GM12878 (cell line): ENCODE results near the gene AGXT. TPM values are rescaled to one million over a fixed set of nuclear protein-coding genes. Genes with fewer than 3 reads are reported as not detected.

Source experiments
- ATAC-seq: fragments of 200-7000 bp; cut with Tn5 transposase; 3 replicates; pipeline ENCODE4 v1.9.1; 2020; ENCODE audit warnings: mild to moderate bottlenecking, moderate library complexity
- BruUV-seq: library from RNA; stranded (reverse); fragments of 400-500 nt; replicated peaks from 2 replicates; lab custom pipeline; 2021; lab: Mats Ljungman, UMichigan
- CTCF ChIA-PET: fragments of 300-600 bp; sonication (Branson Sonifier 250); formaldehyde crosslinking; extraction: SDS; loops from one replicate; lab custom pipeline; 2021; ENCODE audit warnings: inconsistent platforms; lab: Yijun Ruan, JAX
- POLR2A ChIA-PET: fragments of 350-600 bp; formaldehyde crosslinking; extraction: SDS; loops from one replicate; lab custom pipeline; 2021; ENCODE audit warnings: inconsistent platforms; lab: Charles Lee
- RAD21 ChIA-PET: fragments of 300-600 bp; sonication (Branson Sonifier 250); formaldehyde crosslinking; loops from one replicate; lab custom pipeline; 2023; ENCODE audit warnings: antibody characterized with exemption; ENCODE audit not compliant: unreplicated experiment; lab: Charles Lee
- SMC1A ChIA-PET: fragments of 300-600 bp; sonication (Branson Sonifier 250); formaldehyde crosslinking; loops from one replicate; lab custom pipeline; 2023; ENCODE audit not compliant: unreplicated experiment, uncharacterized antibody; lab: Charles Lee
- DNase-seq: peaks from one replicate; pipeline ENCODE4 v3.0.0-alpha.2; 2011; ENCODE audit warnings: low read depth, low spot score
- FAIRE-seq: peaks from 3 replicates; lab custom pipeline; 2011; peaks lifted over from hg19 to GRCh38; lab: Jason Lieb, UNC
- H2AFZ ChIP-seq: 2 replicates; pipeline ENCODE4 v1.6.0; 2011; ENCODE audit warnings: low read depth, low read length, control low read depth; ENCODE audit not compliant: control insufficient read depth
- H3K27ac ChIP-seq: 2 replicates; pipeline ENCODE4 v1.5.1; 2011; ENCODE audit warnings: control low read depth; ENCODE audit not compliant: control insufficient read depth, insufficient read depth
- H3K27me3 ChIP-seq, 2 experiments: replicated peaks in 1 of 2; 2 replicates each; pipeline versions ENCODE4 v1.6.0 to v1.6.1; 2011; ENCODE audit warnings: low read length in 1 of 2; ENCODE audit not compliant: control insufficient read depth in 2 of 2, insufficient read depth in 2 of 2
- H3K36me3 ChIP-seq, 2 experiments: 2 replicates each; pipeline ENCODE4 v1.5.1; 2011; ENCODE audit warnings: low read length in 1 of 2; ENCODE audit not compliant: control insufficient read depth in 2 of 2, insufficient read depth in 2 of 2
- H3K4me1 ChIP-seq: 2 replicates; pipeline ENCODE4 v1.6.1; 2011; ENCODE audit warnings: mild to moderate bottlenecking, low read length, moderate library complexity, mixed read lengths; ENCODE audit not compliant: control insufficient read depth, insufficient read depth
- H3K4me2 ChIP-seq: 2 replicates; pipeline ENCODE4 v1.6.0; 2011; ENCODE audit warnings: control low read depth; ENCODE audit not compliant: control insufficient read depth, insufficient read depth
- H3K4me3 ChIP-seq: fragments of 200-600 bp; sonication (generic); 2 replicates; pipeline ENCODE4 v1.5.1; 2016
- H3K79me2 ChIP-seq: 2 replicates; pipeline ENCODE4 v1.6.0; 2011; ENCODE audit warnings: low read length; ENCODE audit not compliant: control insufficient read depth, insufficient read depth
- H3K9ac ChIP-seq: 2 replicates; pipeline ENCODE4 v1.8.0; 2011; ENCODE audit warnings: low read length, control low read depth, mixed read lengths; ENCODE audit not compliant: control insufficient read depth, insufficient read depth
- H3K9me3 ChIP-seq: replicated peaks from 3 replicates; pipeline ENCODE4 v1.5.1; 2011; ENCODE audit warnings: mild to moderate bottlenecking, low read length; ENCODE audit not compliant: control insufficient read depth, insufficient read depth
- H4K20me1 ChIP-seq: 2 replicates; pipeline ENCODE4 v1.6.0; 2011; ENCODE audit not compliant: control insufficient read depth, insufficient read depth
- KDM1A ChIP-seq: fragments of 200-600 bp; sonication (generic); IDR thresholded peaks from 2 replicates; pipeline ENCODE4 v1.6.1; 2016; ENCODE audit warnings: borderline replicate concordance
- LARP7 ChIP-seq: fragments of 450-650 bp; IDR thresholded peaks from 2 replicates; pipeline ENCODE4 v1.6.1; 2017; ENCODE audit warnings: mild to moderate bottlenecking
- SIN3A ChIP-seq: IDR thresholded peaks from 2 replicates; pipeline ENCODE4 v1.6.1; 2012; ENCODE audit warnings: low read depth, low read length, improper control_type of control experiment
- STAT3 ChIP-seq: IDR thresholded peaks from 2 replicates; pipeline ENCODE4 v1.6.1; 2011; ENCODE audit warnings: low read depth, low read length, improper control_type of control experiment
- WGBS: methylation state at CpG from one replicate; pipeline ENCODE4 v1.1.6; 2016; ENCODE audit warnings: low lambda C conversion rate; ENCODE audit not compliant: insufficient replicate concordance, insufficient coverage; ENCODE audit errors: missing lambda C conversion rate; 5-methylcytosine and 5-hydroxymethylcytosine counted together
- in situ Hi-C: fragments of 300-500 bp; cut with MboI; formaldehyde crosslinking; loops from 9 replicates; pipeline ENCODE4 v1.14.3; 2018; ENCODE audit warnings: mixed read lengths
- intact Hi-C: fragments of 100-400 bp; cut with micrococcal nuclease; formaldehyde crosslinking; loops from one replicate; pipeline ENCODE4 v1.14.2; 2022; ENCODE audit not compliant: unreplicated experiment
- polyA plus RNA-seq, 11 experiments: library from polyadenylated mRNA; depleted of rRNA in 4 of 11; unstranded in 6 of 11; stranded (reverse) in 5 of 11; fragments of >200 nt; fragmentation: Nextera tagmentation in 4 of 11; fragmentation: Illumina TruSeq in 1 of 11; extraction: Ambion mirVana in 4 of 11; extraction: Trizol in 1 of 11; gene quantifications; 1 replicate in 1 of 11; 2 replicates in 10 of 11; pipeline versions ENCODE4 v1.2.1 to v1.2.3, GENCODE V29; 2011 to 2016; ENCODE audit warnings: inconsistent platforms in 2 of 11, missing spikeins in 2 of 11, low read depth in 1 of 11
- total RNA-seq, 4 experiments: library from RNA; depleted of rRNA in 3 of 4; stranded (reverse); fragments of >200 nt in 3 of 4; fragmentation: Illumina TruSeq in 1 of 4; extraction: Trizol in 1 of 4; gene quantifications; 2 replicates each; pipeline versions ENCODE4 v1.2.1 to v1.2.3, GENCODE V29; 2013 to 2021
- TF ChIP-seq, protein P1 (sequence below): fragments of 450-650 bp; IDR thresholded peaks from 2 replicates; pipeline ENCODE4 v1.6.1; 2017; ENCODE audit warnings: low read depth, mild to moderate bottlenecking, moderate library complexity

The AGXT gene
- total and polyA plus RNA-seq, 10 of the 15 experiments (the other 5 are each of a cell fraction or from before 2014, with no cell fraction given): 0.18 TPM; not detected in 9

DNA sequence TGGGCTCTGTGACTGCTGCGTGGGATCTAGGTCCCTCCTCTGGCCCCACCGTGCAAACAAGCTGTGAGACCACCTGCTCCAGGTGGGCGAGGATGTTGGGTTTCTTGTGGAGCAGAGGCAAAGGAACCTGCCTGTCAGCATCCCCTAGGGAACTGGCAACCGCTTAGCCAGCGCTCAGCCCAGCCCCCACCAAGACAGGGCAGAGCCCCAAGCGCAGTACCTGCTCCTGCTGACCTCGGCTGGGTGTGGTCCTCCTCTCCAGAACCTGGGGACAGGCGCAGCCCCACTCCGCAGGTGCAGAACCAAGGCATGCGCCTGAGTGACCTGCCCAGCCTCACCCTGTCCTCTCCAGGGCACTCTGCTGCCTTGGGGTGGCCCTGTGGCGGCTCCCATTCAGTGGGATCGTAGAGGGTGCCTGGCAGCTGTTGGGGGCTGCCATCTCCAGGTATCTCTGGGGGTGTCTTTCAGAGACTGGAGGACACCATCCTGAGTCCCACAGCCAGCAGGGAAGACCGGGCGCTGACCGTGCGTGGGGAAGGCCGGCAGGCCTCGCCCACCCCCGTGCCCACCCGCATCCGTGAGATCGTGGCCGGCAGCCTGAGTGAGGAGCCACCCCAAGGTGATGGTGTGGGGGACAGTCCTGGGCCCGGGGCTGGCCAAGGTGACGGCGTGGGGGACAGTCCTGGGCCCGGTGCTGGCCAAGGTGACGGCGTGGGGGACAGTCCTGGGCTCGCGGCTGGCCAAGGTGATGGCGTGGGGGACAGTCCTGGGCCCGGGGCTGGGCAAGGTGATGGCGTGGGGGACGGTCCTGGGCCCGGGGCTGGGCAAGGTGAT lies 49.9 kb downstream of the AGXT start:
- Histone ChIP-seq H2AFZ (no peak overlapping the region), H3K27me3 (no peaks in the 10 kb centered on the region; a peak in 4 of 4 replicates), H4K20me1 (no peaks in the 10 kb centered on the region), H3K4me1 (no peaks in the 10 kb centered on the region), H3K36me3 (no peaks in the 10 kb centered on the region), H3K4me3 (no peak overlapping the region), H3K9ac (no peak overlapping the region), H3K27ac (no peak overlapping the region), H3K9me3 (no peaks in the 10 kb centered on the region), H3K79me2 (no peaks in the 10 kb centered on the region), H3K4me2 (no peak overlapping the region)
- no peak for TF ChIP-seq LARP7
- TF ChIP-seq, protein P1, sequence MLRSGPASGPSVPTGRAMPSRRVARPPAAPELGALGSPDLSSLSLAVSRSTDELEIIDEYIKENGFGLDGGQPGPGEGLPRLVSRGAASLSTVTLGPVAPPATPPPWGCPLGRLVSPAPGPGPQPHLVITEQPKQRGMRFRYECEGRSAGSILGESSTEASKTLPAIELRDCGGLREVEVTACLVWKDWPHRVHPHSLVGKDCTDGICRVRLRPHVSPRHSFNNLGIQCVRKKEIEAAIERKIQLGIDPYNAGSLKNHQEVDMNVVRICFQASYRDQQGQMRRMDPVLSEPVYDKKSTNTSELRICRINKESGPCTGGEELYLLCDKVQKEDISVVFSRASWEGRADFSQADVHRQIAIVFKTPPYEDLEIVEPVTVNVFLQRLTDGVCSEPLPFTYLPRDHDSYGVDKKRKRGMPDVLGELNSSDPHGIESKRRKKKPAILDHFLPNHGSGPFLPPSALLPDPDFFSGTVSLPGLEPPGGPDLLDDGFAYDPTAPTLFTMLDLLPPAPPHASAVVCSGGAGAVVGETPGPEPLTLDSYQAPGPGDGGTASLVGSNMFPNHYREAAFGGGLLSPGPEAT: no peak
- TF ChIP-seq STAT3: no peak
- no peak for TF ChIP-seq SIN3A
- no peak for TF ChIP-seq KDM1A
- WGBS: 50% methylated on average over 23 of the region's 36 CpGs
- CTCF ChIA-PET: no interaction called here
- FAIRE-seq: no peak
- no peak for DNase-seq
- in situ Hi-C loops: no loop called here
- SMC1A ChIA-PET: no interaction called here
- BruUV-seq: no TSS peak
- ATAC-seq: no peak
- RAD21 ChIA-PET: no interaction called here
- intact Hi-C loops: no loop called here
- POLR2A ChIA-PET: no interaction called here
